Kidney (tissue), 14 donors: ENCODE data around the gene THBS2. TPM values are rescaled to one million over a fixed set of nuclear protein-coding genes. Genes with fewer than 3 reads are reported as not detected.

Experiments
- DNase-seq, 5 donors: peaks; one replicate each; pipeline ENCODE4 v3.0.0-alpha.2; 2013 to 2020
- FAIRE-seq: peaks from 2 replicates; lab custom pipeline; 2012; peaks lifted over from hg19 to GRCh38; lab: Jason Lieb, UNC
- H3K27ac ChIP-seq, 2 donors: one replicate each; pipeline ENCODE4 v1.7.0; 2013; ENCODE audit warnings: low read depth in 2 of 2, low read length in 2 of 2, inconsistent platforms in 1 of 2
- H3K27me3 ChIP-seq: one replicate; pipeline ENCODE4 v1.7.1; 2013; ENCODE audit warnings: low read length, inconsistent platforms; ENCODE audit not compliant: control insufficient read depth, insufficient read depth
- H3K36me3 ChIP-seq, 3 donors: one replicate each; pipeline versions ENCODE4 v1.7.0 to v1.7.1; 2013; ENCODE audit warnings: low read length in 3 of 3, control low read depth in 1 of 3, inconsistent platforms in 1 of 3; ENCODE audit not compliant: insufficient read depth in 3 of 3, control insufficient read depth in 2 of 3
- H3K4me1 ChIP-seq, 3 donors: one replicate each; pipeline versions ENCODE4 v1.7.0 to v1.7.1; 2013; ENCODE audit warnings: low read length in 3 of 3, inconsistent platforms in 1 of 3, low read depth in 1 of 3; ENCODE audit not compliant: control insufficient read depth in 2 of 3, insufficient read depth in 2 of 3
- H3K4me3 ChIP-seq, 3 donors: one replicate each; pipeline versions ENCODE4 v1.7.0 to v1.8.1; 2013; ENCODE audit warnings: low read length in 3 of 3, control low read depth in 1 of 3, inconsistent platforms in 1 of 3
- H3K9ac ChIP-seq, 3 donors: one replicate each; pipeline versions ENCODE4 v1.7.0 to v1.7.1; 2013; ENCODE audit warnings: low read length in 3 of 3, control low read depth in 1 of 3, inconsistent platforms in 1 of 3
- H3K9me3 ChIP-seq, 3 donors: one replicate each; pipeline versions ENCODE4 v1.7.0 to v1.7.1; 2013; ENCODE audit warnings: low read length in 3 of 3, control low read depth in 1 of 3, inconsistent platforms in 1 of 3; ENCODE audit not compliant: control insufficient read depth in 2 of 3, insufficient read depth in 1 of 3
- CTCF ChIP-seq: IDR thresholded peaks from 3 replicates; pipeline ENCODE4 v1.5.1; 2012; ENCODE audit warnings: mild to moderate bottlenecking, moderate library complexity, borderline replicate concordance; ENCODE audit not compliant: insufficient read depth; ENCODE audit errors: extremely low read depth
- intact Hi-C: fragments of 100-400 bp; cut with DNase I; formaldehyde crosslinking; loops from one replicate; pipeline ENCODE4 v1.11.1; 2022
- polyA plus RNA-seq: library from polyadenylated mRNA; stranded (reverse); fragments of 350-450 nt; fragmentation: Illumina TruSeq; extraction: RNeasy Lipid Tissue Mini Kit (QIAGEN cat#74804); gene quantifications from one replicate; pipeline ENCODE4 v1.2.3, GENCODE V29; 2014; ENCODE audit warnings: low read depth, low replicate concordance; ENCODE audit not compliant: insufficient read depth
- total RNA-seq: library from RNA; stranded (reverse); fragmentation: NEBNext Ultra II Directional; extraction: Animal tissue kit (Norgen Biotek cat#: 25700); gene quantifications from one replicate; pipeline ENCODE4 v1.2.1, GENCODE V29; 2021
- donor health status: control.
- donor health status: control.
- donor health status: control.
- donor health status: control.
- donor health status: control.
- donor health status: DM: yes; HTN: yes; CAD: no.
- donor health status: Normal renal cell carcinoma (clear cell type).

THBS2 gene
- total and polyA plus RNA-seq, 2 donors from 2014 or later = 2.7 to 33.4 TPM

DNA sequence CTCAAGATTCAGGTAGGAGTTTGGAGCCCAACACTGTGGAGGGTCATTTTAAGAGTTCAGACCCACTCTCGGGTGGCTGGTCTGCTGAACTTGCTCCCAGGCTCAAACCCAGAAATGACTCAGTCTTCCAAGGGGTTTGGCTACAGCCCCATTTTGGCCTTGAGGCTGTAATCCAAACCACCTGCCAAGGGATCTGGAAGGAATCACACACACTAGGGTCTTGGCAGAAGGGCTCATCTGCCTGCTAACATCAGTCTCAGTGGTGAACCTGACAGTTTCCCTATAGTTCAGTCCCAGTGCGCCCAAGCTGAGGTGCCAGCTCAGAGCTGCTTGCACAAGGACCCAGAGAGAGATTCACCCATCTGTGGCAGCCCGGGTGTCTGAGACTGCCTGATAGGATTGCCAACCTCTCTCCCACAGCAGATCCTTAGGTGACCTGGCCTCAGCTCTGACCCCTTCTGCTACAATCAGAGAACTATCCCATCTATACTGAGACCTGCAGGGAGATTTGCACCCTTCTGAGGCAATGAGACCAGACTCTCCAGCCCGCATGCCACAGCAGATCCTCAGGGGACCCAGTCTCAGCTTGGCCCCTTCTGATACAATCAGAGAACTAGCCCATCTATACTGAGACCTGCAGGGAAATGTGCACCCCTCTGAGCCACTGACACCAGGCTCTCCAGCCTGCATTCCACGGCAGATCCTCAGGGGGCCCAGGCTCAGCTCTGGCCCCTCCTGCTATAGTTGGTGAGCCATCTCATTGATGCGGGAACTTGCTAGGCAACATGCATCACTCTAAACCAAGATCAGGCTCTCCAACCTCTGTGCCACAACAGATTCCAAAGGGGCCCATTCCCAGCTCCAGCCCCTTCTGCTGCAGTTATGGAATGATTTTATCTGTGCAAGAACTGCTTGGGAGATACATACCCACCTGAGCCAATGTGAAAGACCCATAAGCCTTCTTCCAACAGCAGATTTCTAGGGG, 48.2 kb downstream of the THBS2 start:
- TF ChIP-seq CTCF = no peak
- Histone ChIP-seq H3K36me3 (no peaks in the 10 kb centered on the region), H3K4me1 (no peaks in the 10 kb centered on the region), H3K27ac (no peak overlapping the region), H3K4me3 (no peak overlapping the region), H3K9me3 (peaks cover 0 to 5% (median 4%) of the 10 kb centered on the region in 3 donors), H3K9ac (no peak overlapping the region), H3K27me3 (no peaks in the 10 kb centered on the region)
- DNase-seq = no peak
- intact Hi-C loops = no loop called here
- no peak for FAIRE-seq

- H3K9me3 ChIP-seq = peaks cover 0 to 5% (median 4%) of the 10 kb centered on the region in 3 donors
- H3K27me3 ChIP-seq = no peaks in the 10 kb centered on the region
- no peak overlapping the region for H3K9ac ChIP-seq
- no peak for FAIRE-seq
- H3K36me3 ChIP-seq = no peaks in the 10 kb centered on the region
- H3K4me1 ChIP-seq = no peaks in the 10 kb centered on the region
- DNase-seq = no peak
- H3K27ac ChIP-seq = no peak overlapping the region
- no peak for TF ChIP-seq CTCF
- H3K4me3 ChIP-seq = no peak overlapping the region
- intact Hi-C loops = no loop called here
Observed at GRCh38 chr6:169204167-169204566, 49.5 kb downstream of the THBS2 start.

GRCh38 chr6:169201985-169202384, 51.7 kb downstream of the THBS2 start:
- Histone ChIP-seq H3K9ac (no peak overlapping the region), H3K4me3 (no peak overlapping the region), H3K9me3 (no peaks in the 10 kb centered on the region), H3K36me3 (no peaks in the 10 kb centered on the region), H3K27me3 (no peaks in the 10 kb centered on the region), H3K4me1 (no peaks in the 10 kb centered on the region), H3K27ac (no peak overlapping the region)
- DNase-seq (no peak), FAIRE-seq (no peak)
- TF ChIP-seq CTCF = no peak
- intact Hi-C loops = no loop called here
